ENCODE data around the gene ANKRD44. TPM values are rescaled to one million over a fixed set of nuclear protein-coding genes. Genes with fewer than 3 reads are reported as not detected.

ANKRD44 gene
- total RNA-seq, 1 experiment from 2014 or later, result 2.4 TPM

GRCh38 chr2:197340591-197340990 is 30.0 kb upstream of the ANKRD44 start:
- no peaks in the 10 kb centered on the region for H3K9me3 ChIP-seq (ENCODE audit: low read length)
- intact Hi-C loops (cut with micrococcal nuclease), result no loop called here
- H4K20me1 ChIP-seq (ENCODE audit: low read length), result no peaks in the 10 kb centered on the region
- no peak for DNase-seq
- H3K79me2 ChIP-seq (ENCODE audit: low read length), result no peaks in the 10 kb centered on the region
- ChIA-PET CTCF (no interaction called here), POLR2A (ENCODE audit: unreplicated experiment) (no interaction called here)
- no peak for ATAC-seq
- no peak overlapping the region for H3K9ac ChIP-seq (ENCODE audit: low read length)
- H3K4me2 ChIP-seq (ENCODE audit: low read length), result no peak overlapping the region
- H3K9me2 ChIP-seq (replicated peaks; ENCODE audit: low read length), result no peaks in the 10 kb centered on the region
- H3F3A ChIP-seq (ENCODE audit: low read length, unreplicated experiment), result no peaks in the 10 kb centered on the region
- no peak for TF ChIP-seq EZH2phosphoT487 (IDR thresholded peaks at IDR 0.05; ENCODE audit: borderline replicate concordance, low read length)
- H3K4me1 ChIP-seq (ENCODE audit: insufficient read depth, low read length), result no peaks in the 10 kb centered on the region
- H3K36me3 ChIP-seq (ENCODE audit: low read depth, low read length), result no peaks in the 10 kb centered on the region
- no peaks in the 10 kb centered on the region for H3K27me3 ChIP-seq (ENCODE audit: low read length)
- BruUV-seq (replicated peaks), result no TSS peak
- H2AFZ ChIP-seq (ENCODE audit: low read length), result no peak overlapping the region
- no peak overlapping the region for H3K27ac ChIP-seq (ENCODE audit: low read length)
- H3K4me3 ChIP-seq (ENCODE audit: low read length), result no peak overlapping the region

GRCh38 chr2:197339496-197340220 is 29.1 kb upstream of the ANKRD44 start:
- ATAC-seq (no peak), DNase-seq (no peak)
- Histone ChIP-seq H2AFZ (ENCODE audit: low read length) (no peak overlapping the region), H3K4me1 (ENCODE audit: insufficient read depth, low read length) (no peaks in the 10 kb centered on the region), H3K79me2 (ENCODE audit: low read length) (no peaks in the 10 kb centered on the region), H3K4me3 (ENCODE audit: low read length) (no peak overlapping the region), H3K9me3 (ENCODE audit: low read length) (no peaks in the 10 kb centered on the region), H3K9me2 (replicated peaks; ENCODE audit: low read length) (no peaks in the 10 kb centered on the region), H3K27ac (ENCODE audit: low read length) (no peak overlapping the region), H3F3A (ENCODE audit: low read length, unreplicated experiment) (no peaks in the 10 kb centered on the region), H3K36me3 (ENCODE audit: low read depth, low read length) (no peaks in the 10 kb centered on the region), H3K9ac (ENCODE audit: low read length) (no peak overlapping the region), H3K27me3 (ENCODE audit: low read length) (no peaks in the 10 kb centered on the region), H4K20me1 (ENCODE audit: low read length) (no peaks in the 10 kb centered on the region), H3K4me2 (ENCODE audit: low read length) (no peak overlapping the region)
- TF ChIP-seq EZH2phosphoT487 (IDR thresholded peaks at IDR 0.05; ENCODE audit: borderline replicate concordance, low read length) (no peak), CTCF (conservative IDR thresholded peaks at IDR 0.05; ENCODE audit: low read depth, low read length) (no peak), EZH2 (IDR thresholded peaks at IDR 0.05; ENCODE audit: low read length, unreplicated experiment) (no peak)
- intact Hi-C loops (cut with micrococcal nuclease), result no loop called here
- CTCF ChIA-PET, result no interaction called here
- POLR2A ChIA-PET (ENCODE audit: unreplicated experiment), result no interaction called here
- BruUV-seq (replicated peaks), result no TSS peak

DNA sequence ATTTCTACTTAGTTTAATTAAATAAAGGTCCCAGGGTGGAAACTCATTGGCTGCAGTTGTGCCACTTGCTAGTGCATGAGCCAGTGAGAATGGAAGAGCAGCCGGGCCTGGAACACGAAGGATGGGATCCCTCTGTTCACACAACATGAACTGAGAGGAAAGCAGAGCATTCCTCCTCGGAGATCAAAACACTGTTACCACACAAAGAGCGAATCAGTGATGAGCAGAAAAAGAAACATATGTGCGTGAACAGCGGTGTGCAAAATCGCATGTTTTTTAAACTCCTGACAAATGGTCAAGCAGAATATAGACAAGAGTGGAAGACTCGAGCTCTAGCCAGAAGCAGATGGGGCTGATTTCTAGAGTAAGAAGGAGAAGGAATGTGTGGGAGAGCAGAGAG is 28.4 kb upstream of the ANKRD44 start:
- Histone ChIP-seq H3K4me3 (ENCODE audit: low read length) (no peak overlapping the region), H3K9me2 (replicated peaks; ENCODE audit: low read length) (no peaks in the 10 kb centered on the region), H3K4me1 (ENCODE audit: insufficient read depth, low read length) (no peaks in the 10 kb centered on the region), H3K4me2 (ENCODE audit: low read length) (no peak overlapping the region), H2AFZ (ENCODE audit: low read length) (no peak overlapping the region), H3K27me3 (ENCODE audit: low read length) (no peaks in the 10 kb centered on the region), H3K9ac (ENCODE audit: low read length) (no peak overlapping the region), H4K20me1 (ENCODE audit: low read length) (no peaks in the 10 kb centered on the region), H3K27ac (ENCODE audit: low read length) (no peak overlapping the region), H3K36me3 (ENCODE audit: low read depth, low read length) (no peaks in the 10 kb centered on the region), H3K79me2 (ENCODE audit: low read length) (no peaks in the 10 kb centered on the region), H3F3A (ENCODE audit: low read length, unreplicated experiment) (no peaks in the 10 kb centered on the region), H3K9me3 (ENCODE audit: low read length) (no peaks in the 10 kb centered on the region)
- ChIA-PET POLR2A (ENCODE audit: unreplicated experiment) (no interaction called here), CTCF (no interaction called here)
- intact Hi-C loops (cut with micrococcal nuclease), result no loop called here
- DNase-seq (no peak), ATAC-seq (no peak)
- TF ChIP-seq EZH2phosphoT487 (IDR thresholded peaks at IDR 0.05; ENCODE audit: borderline replicate concordance, low read length) (no peak), EZH2 (IDR thresholded peaks at IDR 0.05; ENCODE audit: low read length, unreplicated experiment) (no peak), CTCF (conservative IDR thresholded peaks at IDR 0.05; ENCODE audit: low read depth, low read length) (no peak)
- BruUV-seq (replicated peaks), result no TSS peak

All from PC-3 (cell line).